RPMI8226 (cell line): ENCODE results near the gene CSNK1A1.
"Not testable (repeated sequence)": the region's sequence is repeated elsewhere in the genome, so short reads cannot be mapped to it uniquely, and the experiment has no call there.

Experiments used
- DNase-seq: peaks from one replicate; pipeline ENCODE4 v3.0.0-alpha.2; 2015

CSNK1A1 gene

GRCh38 chr5:149487672-149488071 is 63.6 kb downstream of the CSNK1A1 start:
- no peak for DNase-seq

DNA sequence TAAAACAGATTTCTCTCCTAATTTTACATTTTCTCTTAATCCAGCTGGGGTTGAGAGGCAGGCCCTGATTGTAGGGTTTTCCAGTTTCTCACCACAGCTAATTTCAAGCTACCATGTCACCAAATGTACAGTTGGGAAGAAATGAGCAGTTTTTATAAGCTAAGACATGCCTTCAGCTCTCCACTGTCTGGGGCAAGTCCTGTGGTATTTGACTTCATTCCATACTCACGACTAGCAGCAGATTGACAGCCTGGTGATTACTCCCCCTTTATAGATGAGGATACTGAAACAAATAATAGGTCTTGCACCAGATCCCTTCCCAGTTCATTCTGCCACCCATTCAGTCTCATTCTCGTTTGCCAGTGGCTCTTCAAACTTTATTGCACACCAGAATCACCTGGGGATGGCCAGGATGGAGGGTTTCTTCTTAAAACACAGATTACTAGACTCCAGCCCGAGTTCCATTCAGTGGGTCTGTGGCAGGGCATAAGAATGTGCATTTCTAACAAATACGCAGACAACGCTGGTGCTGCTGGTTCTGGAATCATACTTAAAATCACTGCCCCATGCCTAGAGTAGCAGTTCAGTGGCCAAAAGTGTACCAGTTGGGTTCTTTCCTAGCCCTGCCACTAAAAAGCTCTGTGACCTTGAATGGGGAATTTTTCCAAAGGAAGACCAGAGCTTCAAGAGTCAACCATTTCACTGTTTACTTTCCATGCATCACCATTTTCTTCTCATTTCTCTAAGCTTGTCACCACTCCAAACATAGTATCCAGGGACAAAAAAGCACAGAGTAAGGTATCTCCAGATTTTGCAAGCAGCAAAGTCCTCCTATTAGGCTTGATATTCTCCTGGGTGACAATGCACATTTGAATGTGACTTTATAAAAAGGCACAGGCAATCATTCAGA is 64.3 kb downstream of the CSNK1A1 start:
- no peak for DNase-seq

DNA sequence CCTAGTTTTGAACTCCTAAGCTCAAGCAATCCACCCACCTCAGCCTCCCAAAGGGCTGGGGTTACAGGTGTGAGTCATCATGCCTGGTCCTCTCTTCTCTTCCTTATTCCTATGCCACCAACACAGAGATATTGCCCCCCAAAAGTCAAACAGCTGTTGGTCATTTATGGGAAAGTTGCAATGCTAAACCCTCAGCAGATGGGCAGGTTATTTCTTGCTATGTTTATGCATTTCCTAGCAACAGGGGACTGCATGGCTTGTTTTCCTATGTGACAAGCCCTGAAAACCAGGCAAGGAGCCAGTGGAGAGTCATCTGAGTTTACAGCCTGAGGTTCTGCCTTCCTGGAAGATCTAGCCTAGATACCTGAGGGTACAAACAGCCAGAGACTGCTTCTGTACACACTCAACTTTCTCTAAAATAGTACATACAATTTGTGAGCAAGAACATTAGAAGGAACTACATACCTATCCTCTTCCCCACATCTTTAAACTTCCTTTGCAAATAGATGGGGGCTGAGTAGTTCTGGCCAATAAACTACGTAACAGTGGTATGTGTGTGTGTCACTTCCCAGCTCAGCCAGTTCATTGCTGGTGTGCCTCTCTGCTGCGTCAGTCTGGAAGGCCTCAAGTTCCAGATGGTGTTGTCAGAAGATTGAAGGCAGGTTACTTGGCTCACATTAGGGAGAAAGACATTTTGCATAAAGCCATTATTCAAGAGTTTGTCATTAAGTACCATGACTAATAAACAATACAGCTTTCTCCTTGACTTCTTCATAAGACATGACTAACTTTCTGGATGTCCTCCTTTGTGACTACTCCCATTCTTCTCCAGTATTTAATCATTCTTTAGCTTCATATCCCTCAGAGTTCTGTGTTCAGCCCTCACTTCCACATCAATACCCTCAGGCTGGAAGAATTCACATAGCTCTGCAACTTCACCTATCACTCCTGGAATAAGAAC is 65.3 kb downstream of the CSNK1A1 start:
- peak; percentile 16 for DNase-seq

GRCh38 chr5:149481485-149481884 is 69.8 kb downstream of the CSNK1A1 start:
- no peak for DNase-seq

DNA sequence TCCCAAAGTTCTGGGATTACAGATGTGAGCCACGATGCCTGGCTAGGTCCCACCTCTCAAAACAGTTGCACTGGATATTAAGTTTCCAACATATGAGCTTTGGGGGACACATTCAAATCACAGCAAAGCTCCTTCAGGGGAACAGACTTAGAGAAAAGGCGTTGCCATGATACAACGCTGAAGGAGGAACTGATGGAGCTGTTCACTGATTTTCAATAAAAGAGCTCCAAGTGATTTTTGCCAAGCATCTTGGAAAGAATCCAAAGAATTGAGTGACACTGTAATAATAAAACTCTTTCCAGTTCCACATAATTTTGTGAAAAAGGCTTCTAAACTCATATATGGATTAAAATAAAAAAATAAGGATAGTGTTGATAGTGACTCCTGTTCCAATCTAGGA is 72.5 kb downstream of the CSNK1A1 start:
- no peak for DNase-seq

GRCh38 chr5:149475777-149476176 is 75.5 kb downstream of the CSNK1A1 start:
- DNase-seq: no peak

GRCh38 chr5:149474198-149474597 is 77.0 kb downstream of the CSNK1A1 start:
- no peak for DNase-seq

GRCh38 chr5:149473441-149473840 is 77.8 kb downstream of the CSNK1A1 start:
- no peak for DNase-seq

DNA sequence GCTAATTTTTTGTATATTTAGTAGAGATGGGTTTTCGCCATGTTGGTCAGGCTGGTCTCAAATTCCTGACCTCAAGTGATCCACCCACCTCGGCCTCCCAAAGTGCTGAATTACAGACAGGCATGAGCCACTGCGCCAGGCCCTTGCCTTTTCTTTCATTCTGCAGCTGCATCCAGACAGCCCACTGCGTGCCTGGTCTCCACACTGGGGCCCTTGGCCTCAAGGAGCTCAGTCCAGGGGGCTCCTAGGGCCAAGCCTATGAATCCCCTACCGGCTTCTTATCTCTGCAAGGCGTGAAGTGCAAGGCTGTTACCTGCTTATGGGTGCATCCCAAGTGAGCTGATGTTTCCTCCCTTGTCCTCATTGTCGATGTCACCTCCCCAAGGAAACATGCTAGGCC is 78.8 kb downstream of the CSNK1A1 start:
- no peak for DNase-seq

- no peak for DNase-seq
Observed at GRCh38 chr5:149471406-149472183, 79.6 kb downstream of the CSNK1A1 start.

DNA sequence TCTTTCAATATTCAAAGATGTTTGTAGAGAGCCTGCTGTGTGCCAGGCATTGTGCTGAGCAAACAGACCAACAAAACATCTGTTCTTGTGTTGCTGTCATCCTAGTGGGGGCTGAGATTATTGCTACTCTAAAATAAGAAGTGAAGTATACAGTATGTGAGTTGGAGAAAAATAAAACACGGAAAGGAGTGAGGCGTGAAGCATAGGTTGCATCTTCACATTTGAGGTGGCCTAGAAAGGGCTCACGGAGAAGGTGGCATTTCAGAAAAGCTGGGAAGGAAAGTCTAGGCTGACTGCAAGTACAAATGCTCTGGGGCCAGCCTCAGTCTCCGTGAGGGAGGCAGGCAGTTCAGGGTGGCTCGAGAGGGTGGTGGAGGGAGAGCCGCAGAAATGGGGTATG is 80.3 kb downstream of the CSNK1A1 start:
- no peak for DNase-seq

GRCh38 chr5:149466457-149466972 is 84.7 kb downstream of the CSNK1A1 start:
- no peak for DNase-seq

DNA sequence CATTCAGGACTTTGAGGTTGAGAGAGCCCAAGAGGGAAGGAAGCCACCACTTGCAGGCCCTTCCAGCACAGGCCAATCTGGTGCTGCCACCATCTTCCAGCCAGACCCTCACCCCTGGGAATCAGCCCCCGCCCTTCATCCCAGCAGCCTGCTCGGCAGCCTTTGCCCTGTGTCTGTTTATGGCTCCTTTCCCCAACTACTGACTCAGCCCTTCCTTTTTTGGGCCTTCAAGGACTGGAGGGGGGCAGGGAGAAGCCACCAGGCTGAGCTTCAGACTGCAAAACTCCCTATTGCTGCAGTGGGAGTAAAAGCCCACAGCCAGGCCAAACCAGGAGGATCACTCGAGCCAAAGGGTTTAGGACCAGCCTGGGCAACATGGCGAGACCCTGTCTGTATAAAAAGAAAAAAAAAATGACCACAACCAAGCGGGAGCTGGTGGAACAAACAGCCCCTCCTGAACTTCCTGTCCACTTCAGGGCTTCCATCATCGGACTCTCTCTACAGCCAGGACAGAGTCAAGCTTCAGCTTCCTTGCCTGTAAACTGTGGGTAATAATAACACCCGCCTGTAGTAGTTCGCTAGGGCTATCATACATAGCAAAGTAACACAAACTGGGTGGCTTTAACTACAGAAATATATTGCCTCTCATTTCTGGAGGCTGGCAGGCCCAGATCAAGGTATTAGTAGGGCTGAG is 86.3 kb downstream of the CSNK1A1 start:
- DNase-seq: no peak

- not testable (repeated sequence) for DNase-seq
Observed at GRCh38 chr5:149461907-149462306, 89.3 kb downstream of the CSNK1A1 start.

DNA sequence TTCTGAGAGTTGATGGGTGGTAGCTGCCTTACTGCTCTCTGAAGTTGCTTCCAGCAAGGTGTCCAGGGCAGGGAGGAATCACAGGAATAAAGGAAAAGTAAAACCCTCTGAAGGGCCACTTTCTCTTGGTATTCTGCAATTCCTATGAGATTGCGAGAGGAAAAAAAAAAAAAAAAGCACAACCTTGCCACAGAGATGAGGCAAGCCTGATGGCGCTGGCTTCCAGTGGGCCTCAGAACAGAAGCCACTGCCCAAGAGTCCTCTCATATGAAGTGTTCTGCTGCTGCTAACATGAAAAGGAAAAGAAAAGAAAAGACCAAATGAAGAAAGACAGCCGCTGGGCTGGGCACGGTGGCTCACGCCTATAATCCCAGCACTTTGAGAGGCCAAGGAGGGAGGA is 91.3 kb downstream of the CSNK1A1 start:
- DNase-seq: no peak

DNA sequence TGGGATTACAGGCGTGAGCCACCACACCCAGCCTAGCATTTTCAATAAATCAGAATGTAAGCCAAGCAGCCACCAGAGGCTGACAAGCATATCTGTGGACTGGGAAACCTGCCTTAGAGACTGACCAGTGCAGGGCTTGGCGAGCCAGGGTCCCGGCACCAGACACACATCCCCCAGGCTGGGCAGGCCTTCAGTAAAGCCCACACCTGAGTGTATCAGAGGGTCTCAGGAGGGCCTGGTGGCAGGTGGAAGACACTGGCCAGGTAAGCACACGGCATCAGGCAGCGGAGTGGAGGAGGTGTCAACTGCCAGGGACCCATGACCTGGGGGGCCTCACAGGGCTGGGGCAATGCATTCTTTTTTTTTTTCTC is 93.9 kb downstream of the CSNK1A1 start:
- DNase-seq: no peak

GRCh38 chr5:149456597-149457392 is 94.4 kb downstream of the CSNK1A1 start:
- DNase-seq: no peak

- no peak for DNase-seq
Observed at GRCh38 chr5:149455889-149456409, 95.3 kb downstream of the CSNK1A1 start.

DNA sequence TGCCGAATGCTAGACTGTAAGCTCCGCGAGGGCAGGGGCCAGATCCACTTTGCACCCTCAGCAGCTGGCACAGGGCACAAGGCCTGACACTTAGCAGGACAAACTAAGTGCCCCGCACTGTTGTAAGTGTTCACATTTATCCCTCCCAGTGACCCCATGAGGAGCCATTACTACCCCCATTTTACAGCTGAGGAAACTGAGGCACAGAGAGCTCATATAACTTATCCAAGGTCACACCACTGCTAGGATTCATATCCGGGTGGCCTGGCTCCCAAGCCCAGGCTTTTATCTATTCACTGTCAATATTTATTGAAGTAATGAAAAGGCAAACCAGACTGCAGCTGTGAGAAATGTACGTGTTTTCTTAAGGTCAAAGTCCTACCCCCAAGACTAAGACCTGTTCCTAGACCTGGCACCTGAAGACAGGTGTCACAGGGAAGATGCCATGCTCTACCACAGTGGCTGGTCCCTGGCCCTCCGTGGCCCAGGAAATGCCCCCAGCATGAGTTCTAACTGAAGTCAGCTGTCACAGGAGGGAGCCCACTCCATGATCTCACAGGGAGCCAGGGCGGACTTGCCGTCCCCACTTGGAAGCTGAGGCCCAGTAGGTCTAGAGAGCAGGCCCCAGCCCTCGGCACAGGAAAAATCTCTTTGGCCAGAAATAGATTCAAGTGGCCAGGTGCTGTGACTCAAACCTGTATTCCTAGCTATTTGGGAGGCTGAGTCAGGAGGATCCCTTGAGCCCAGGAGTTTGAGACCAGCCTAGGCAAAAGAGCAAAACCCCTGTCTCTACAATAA is 97.4 kb downstream of the CSNK1A1 start:
- DNase-seq: no peak
